Activated effector memory CD4-positive, alpha-beta T cell treated with Interleukin-2 at 50 U/mL for 16 hours (primary cell): Measurements from ENCODE around the gene MAK.
"Not testable (repeated sequence)": the region's sequence is repeated elsewhere in the genome, so short reads cannot be mapped to it uniquely, and the experiment has no call there.

ENCODE experiments used
- DNase-seq: peaks from one replicate; pipeline ENCODE4 v3.0.0-alpha.2; 2020

The MAK gene

DNA sequence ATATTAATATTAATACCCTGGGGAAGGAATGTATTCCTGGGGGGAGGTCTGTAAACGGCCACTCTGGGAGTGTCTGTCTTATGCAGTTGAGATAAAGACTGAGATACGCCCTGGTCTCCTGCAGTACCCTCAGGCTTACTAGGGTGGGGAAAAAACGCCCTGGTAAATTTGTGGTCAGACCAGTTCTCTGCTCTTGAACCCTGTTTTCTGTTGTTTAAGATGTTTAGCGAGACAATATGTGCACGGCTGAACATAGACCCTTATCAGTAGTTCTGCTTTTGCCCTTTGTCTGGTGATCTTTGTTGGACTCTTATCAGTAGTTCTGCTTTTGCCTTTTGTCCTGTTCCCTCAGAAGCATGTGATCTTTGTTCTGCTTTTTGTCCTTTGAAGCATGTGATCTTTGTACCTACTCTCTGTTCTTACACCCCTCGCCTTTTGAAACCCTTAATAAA is 15.5 kb upstream of the MAK start:
- DNase-seq: not testable (repeated sequence)

DNA sequence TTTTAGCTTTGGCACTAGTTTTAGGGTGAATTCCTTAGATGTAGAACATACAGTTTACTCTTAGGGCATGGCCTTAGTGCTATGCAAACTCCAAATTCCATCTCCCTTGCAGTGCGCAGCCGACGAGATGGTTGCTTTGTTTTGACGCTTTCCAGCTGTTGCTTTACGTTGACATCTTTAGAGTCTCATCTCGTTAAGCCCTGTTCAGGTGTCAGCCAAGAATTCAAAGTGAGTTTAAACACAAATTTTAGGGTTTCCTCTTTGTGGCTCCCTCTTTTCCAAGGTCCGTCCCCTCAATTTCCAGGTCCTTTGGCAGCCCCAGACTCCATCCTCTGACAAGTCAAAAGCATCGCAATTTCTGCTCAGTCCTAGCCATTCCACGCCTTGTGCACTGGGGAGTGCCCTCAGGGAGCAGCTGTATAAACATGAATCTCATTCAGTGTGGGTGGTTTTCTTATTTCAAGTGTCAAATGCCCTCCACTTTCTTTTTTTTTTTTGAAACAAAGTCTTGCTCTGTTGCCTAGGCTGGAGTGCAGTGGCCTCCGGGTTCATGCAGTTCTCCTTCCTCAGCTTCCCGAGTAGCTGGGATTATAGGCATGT is 14.1 kb upstream of the MAK start:
- no peak for DNase-seq

DNA sequence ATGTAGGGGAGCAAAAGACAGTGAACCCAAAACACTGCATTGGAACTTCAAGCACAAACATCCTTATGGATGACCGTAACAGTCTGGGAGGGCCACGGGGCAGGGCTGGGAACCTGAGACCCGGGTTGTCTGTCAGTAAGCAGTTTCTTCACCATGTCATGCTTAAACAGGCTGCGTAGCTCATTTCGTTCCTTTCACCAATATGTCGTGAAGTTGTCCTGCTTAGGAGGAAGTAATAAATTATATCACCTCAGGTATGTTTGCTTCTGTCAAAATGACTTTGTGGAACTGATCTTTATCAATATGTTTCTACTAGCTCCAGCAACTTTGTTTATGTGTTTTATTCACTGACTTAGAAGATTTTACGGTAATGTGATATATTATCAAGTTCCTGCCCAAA is 12.4 kb upstream of the MAK start:
- DNase-seq: no peak

DNA sequence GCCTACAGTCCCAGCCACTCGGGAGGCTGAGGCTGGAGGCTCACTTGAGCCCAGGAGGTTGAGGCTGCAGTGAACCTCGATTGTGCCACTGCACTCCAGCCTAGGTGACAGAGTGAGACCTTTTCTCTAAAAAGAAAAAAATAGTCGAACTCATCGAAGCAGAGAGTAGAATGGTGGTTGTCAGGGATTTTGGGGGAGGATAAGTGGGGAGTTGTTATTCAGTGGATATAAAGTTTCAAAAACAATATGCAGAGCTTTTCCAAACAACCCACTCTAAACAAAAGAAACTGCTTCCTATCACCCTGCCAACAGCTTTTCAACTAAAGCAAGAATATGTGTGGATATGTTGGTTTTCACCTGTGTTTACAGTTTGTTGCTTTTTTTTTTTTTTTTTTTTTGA is 11.6 kb upstream of the MAK start:
- no peak for DNase-seq

DNA sequence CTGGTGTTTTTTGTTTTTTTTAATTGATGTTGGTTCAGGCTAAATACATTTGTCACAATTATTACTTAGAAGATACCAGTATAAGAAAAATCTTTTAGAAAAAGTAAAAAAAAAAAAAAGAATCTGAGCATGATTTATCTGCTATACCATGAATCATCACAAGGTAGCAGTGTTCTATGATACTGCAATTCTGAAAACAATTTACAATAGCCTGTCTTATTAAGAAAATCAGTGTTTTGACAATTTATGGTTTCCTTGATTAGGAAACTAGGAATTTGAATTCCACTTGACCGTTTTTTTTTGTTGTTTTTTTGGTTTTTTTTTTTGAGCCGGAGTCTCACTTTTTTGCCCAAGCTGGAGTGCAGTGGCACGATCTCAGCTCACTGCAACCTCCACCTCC is 9.3 kb upstream of the MAK start:
- no peak for DNase-seq

DNA sequence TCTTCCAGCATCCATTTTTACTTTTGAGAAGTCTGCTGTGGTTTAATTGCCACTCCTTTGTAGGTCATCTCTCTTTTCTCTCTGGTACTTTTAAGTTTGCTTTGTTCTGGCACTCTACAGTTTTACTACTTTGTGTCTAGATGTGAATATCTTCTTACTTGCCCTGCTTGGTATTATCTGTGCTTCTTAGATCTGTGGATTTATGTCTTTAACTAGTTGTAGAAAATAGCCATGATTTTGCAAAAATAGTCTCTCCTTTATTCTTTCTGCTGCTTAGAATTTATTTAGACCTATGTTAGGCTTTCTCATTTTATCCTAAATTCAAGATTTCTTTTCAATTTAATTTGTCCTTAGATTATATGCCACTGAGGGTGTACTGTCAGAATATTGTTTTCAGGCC is 5.2 kb upstream of the MAK start:
- DNase-seq: no peak

DNA sequence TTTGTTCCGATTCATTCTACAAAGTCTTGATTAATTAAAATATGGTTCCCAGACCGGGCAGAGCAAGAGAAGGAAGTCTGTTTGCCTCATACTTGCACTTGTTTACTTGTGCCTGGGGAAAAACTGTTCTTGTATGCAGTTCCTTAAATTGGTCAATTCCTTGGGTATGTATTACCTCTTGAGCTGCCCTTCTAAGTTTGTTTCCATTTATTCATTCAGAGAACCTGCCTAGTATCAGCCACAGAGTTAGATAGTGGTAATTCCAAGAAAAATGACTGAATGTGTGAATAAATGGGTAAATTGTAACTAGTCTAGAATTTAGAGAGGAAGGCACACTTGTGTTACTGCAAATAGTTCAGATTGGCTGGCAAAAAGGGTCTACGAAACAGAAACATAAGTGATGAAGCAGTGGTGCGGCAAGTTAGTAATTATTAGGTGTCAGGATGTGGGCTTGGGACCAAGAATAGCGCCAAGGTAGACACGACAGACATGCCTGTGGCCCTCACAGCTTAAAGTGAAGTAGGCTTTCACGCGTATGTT is 525 bp upstream of the MAK start:
- no peak for DNase-seq

DNA sequence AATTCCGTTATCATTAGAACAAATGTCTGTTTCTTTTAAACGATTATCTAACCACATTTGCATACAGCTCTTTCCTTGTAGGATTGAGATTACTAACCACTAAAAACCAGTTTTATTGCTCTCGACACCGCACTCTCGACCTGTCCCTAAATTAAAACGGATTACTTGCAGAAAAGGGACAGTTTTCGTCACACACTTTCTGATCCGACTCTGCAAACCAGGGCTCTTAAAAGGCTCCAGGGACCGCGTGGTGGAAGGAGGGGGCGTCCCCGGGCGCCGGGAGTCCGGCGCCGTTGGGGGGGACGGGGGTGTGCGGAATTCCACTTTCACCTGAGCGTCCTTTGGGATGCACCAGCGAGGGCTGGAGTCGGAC is 731 bp downstream of the MAK start:
- no peak for DNase-seq

DNA sequence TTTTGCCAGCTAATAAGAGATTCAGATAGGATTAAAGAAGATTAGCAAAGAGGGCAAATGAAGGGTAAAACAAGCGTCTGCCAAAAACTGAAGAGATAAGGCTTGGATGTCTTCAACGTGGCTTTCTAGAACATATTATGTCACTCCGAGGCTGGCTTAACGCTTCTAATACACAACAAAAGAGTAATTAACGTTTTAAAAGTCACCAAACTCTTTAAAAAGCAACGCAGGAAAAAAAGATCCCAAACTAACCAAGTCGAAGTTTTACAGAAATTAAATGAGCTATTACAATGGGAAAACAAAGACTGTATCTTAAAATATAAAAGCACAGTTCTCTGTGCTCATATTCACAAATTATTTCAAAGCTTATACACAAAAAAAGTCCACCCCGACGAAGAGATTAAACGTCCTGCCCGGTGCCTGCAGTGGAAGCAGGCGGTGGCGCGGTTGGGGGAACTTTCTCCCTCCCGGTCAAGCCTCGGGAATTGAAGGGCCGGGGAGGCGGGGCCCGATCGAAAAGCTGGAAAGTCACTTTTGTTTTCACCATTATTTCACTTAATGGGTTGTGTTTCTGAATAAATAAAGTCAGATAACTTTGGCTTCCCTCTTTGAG is 1.2 kb downstream of the MAK start:
- no peak for DNase-seq

DNA sequence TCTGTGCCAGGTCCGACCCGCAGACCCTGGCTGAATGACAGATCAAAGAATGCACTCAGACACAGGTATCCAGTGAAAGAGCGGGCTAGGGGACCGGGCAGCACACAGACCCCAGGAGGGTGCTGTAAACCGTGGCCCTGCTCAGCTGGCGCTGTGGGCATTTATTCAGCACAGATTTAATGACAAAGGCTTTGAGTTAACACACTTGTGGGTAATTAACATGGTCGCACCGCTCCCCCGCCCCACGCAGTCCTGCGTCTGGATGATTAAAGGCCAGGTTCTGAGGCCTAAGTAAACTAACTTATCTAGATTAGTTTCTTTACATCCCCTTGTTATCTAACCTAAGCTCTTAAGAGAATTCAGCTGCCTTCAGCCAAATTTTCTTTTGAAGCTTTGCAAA is 3.5 kb downstream of the MAK start:
- DNase-seq: no peak

DNA sequence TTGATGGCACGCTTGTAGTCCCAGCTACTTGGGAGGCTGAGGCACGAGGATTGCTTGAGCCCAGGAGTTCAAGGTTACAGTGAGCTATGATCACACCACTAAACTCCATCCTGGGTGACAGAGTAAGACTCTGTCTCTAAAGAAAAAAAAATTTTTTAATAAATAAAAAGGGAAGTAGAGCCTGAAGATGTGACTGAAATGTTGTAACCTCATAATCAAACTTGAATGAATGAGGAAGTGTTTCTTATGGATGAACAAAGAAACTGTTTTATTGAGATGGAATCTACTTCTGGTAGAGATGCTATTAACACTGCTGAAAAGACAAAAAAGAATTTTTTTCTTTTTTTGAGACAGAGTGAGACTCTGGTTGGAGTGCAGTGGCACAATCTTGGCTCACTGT is 6.7 kb downstream of the MAK start:
- no peak for DNase-seq

DNA sequence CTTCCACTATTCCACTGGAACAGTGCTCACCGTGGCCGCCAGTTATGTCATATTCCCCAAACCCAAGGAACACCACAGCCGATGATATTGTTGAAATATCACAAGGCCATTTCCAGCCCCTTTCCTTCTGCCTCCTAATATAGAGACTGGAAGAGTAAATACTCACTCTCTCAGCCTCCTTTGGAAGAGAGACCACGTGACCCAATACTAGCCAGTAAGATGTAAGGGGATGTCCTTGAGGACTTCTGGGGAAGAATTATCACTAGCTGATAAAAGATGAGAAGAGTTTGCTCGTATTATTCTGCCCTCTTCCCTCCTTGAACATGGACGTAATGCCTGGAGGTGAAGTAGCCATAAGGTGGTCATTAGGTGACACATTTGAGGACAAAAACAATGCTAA is 13.5 kb downstream of the MAK start:
- DNase-seq: no peak

DNA sequence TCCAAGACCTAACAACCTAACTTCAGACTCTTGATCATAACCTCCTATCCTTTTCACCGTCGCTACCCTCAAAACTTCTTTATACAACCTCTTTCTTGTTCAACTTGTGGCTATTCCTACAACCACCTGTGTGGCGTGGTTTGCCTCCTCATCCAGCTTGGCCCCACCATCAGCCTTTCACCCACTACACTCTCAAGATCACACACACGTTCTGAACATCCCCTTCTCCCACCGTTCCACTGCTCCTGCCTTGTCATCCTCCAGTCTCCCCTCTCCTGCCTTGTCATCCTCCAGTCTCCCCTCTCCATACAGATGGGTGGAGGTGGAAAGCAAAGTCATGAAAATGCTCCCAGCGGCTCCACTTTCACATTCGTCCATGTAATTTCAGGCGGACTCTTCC is 14.0 kb downstream of the MAK start:
- no peak for DNase-seq

DNA sequence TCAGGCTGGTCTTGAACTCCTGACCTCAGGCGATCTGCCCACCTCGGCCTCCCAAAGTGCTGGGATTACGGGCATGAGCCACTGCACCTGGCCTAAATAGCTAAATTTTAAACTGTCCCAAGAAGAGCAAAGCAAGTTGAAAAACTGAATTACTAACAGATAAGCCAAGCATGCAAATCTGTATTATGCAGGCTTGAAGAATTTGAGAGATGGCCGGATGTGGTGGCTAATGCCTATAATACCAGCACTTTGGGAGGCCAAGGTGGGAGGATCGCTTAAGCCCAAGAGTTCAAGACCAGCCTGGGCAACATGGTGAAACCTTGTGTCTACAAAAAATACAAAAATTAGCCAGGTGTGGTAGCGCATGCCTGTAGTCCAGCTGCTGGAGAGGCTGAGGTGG is 24.2 kb downstream of the MAK start:
- not testable (repeated sequence) for DNase-seq

DNA sequence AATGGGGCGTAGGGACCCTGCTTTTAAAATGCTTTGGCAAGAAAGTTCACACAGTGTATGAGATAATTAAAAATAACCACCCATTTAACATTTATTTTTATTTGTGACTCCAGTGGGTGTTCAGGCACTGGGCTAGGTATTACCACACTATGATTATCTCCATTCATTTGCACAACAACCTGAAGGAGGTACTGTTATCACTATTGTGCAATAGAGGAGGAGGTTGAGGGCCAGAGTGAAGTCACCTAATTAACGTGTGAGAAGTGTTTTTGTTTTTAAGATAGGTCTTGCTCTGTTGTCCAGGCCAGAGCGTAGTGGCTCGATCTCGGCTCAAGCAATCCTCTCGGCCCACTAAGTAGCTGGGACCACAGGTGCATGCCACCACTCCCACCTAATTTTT is 29.2 kb downstream of the MAK start:
- no peak for DNase-seq

DNA sequence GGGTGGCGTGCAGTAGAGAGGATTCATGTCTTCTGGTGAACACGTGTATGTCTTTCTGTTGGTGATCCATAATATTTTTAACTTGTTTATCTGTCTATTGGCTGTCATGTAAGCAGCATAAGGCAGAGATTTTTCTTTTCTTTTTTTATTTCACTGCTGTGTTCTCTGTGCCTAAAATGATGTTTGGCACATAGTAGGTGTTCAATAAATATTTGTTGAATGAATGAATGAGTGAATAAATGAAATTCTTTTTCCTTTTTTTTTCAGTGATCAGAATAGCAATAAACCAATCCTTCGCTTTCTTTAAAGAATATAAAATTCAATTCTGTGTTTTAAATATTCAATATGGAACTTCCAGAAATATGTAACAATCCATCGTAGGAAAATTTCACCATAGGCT is 30.0 kb downstream of the MAK start:
- DNase-seq: no peak

DNA sequence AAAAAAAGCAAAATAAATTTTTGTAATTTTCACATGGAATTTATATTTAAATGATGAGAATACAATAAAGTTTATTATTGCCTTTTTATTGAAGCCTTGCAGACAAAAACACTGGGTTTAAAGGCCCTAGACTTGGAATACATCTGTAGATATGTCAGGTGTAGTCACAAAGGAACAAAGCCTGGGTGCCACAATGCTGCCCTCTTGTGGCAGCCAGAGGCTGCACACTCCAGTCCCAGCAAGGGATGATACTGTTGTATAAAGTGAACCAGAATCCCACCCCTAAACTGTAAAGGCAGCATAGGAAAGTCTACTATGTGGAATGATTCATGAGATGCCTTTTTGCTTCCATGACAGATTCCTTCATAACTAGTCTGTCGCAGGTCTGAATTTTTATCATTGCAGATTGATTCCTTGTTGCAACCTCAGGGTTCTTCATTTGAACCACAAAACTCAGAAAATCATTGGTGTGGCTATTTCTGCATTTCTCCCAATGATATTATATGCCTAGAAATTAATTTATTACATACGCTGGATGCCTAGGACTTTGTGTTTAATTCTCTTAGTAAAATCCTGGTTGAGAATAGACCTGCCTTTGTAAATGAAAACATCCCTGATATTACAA is 37.0 kb downstream of the MAK start:
- peak; percentile 34 for DNase-seq

DNA sequence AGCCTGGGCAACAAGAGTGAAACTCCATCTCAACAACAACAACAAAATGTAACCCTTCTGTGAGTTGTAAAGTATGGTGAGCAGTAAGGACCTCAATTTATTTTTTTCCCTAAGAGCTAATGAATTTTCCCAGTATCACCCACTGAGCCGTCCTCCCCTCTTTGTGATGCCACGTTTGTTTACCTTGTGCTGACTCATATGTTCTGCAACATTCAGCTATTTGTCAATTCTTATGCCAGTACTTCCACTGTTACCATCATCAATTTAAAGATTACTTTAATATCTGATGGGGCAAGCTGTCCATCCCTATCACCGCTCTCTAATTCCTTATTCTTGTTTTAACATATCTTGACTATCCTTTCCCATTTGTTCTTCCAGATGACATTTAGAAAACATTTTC is 37.5 kb downstream of the MAK start:
- no peak for DNase-seq

DNA sequence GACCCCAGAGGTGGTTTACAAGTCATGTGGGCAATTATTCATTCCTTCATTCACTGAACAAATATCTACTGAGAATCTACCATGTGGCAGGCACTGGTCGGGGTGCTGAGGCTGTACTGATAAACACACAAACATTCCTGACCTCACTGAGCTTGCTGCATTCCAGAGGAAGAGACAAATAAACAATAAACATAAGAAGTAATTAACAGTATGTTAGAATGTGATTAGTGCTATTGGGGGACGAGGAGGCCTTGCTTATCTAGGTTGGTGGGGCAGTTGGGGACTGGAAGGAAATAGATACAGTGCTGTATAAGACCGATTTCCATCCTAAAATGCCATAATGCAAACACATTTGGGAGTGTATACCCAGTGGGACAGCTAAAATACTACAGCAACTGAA is 44.1 kb downstream of the MAK start:
- DNase-seq: no peak

DNA sequence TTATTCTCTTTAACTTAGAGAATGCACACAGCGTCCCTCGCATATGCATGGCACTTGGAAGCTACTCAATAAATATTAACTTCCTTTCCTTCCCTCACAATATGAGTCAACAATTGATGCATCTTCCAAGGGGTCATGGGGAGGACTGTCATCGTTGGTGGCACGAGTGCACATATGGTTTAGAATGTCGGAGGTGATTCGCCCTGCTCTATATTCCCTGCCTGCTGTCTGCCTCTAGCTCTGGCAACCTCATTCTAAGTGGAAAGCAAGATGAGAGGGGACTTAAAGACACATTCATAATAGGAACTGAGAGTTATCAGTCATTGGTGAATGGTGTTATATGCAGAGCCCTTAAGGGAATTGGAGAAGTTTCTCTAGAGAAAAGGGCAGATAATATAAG is 44.6 kb downstream of the MAK start:
- DNase-seq: no peak

DNA sequence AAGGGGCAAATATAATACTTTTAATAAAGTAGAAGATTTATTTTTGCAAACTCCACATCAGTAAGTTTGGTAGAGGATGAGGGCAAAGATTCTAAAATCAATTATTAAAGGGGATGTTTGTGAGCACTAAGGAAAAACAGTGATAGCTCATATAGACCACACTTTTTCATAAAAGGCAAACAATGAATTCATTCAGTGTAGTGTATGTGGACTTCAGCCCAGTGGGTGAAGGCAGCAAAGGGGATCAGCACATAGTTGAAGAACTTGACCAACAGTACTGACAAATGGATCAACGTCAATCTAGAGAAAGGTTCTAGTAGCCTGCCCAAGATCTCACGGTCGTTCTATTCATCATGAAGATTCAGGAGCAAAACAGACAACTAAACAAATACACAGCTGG is 45.3 kb downstream of the MAK start:
- DNase-seq: no peak

DNA sequence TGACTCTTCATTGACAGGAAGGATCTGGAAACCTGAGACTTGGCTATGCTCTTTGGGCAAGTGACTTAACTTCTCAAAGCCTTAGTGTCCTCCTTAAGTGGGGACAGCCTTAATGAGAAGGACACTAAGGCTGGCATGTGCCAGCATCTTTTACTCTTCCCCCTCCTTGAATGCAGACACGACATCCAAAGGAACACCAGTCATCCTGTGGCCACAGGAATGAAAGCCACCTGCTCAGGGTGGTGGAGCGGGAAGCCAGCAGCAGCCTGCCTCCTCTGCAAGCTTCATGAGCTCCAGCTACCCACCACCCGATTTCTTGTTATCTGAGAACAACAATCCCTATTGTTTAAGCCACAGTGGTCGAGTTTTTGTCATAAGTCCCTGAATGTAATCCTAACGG is 46.2 kb downstream of the MAK start:
- no peak for DNase-seq

DNA sequence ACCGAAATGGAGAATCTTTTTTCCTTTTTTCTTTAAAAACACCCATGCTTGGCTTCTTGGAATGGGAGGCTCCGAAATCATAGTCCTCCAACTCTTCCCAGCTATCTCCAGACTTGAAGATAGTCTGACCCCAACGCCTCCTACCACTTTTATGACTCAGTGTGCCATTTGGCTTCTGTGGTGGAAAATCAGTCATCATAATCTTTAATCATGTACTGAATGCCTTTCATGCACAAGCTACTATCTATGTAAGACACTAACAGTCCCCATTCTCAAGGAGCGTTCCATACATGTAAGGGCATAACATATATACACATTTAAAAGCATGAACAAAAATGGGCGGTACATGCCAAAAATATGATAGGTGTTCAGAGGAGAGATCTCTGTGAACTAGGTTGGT is 46.7 kb downstream of the MAK start:
- DNase-seq: no peak

DNA sequence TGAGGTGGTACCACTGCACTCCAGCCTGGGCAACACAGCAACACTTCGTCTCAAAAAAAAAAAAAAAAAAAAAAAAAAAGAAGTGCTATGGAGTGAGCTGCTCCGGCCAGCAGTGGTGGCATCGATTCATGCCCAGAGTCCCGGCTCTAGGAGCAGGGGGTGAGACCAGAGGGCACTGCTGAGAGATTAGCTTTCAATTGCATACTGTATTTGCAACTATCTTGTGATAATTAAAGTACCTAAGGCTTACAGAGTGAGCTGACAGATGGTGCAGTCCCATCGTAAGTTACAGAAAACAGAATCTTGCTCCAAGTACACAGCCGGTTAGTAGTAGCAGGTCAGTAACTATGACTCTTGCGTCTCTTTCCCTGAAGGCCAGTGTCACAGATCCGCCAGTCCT is 59.3 kb downstream of the MAK start:
- DNase-seq: no peak

DNA sequence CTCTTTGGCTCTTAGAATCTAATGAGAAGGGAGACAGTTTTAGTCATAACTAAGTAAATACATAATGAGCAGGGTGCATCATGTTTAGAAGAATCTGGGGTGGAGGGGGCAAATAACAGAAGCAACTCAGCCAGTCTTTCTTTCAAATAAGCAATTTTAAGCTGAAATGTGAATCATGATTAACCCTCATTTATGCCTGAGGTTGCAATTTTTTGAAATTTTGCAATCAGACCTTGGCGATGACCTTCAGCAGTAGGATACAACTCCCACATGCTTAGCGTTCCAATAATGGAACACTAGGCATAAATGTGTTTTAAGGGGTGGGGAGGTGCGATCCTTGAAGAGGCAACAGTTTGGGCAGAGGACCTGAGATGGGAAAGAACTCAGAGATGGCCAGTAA is 60.1 kb downstream of the MAK start:
- DNase-seq: no peak
